H1 (cell line): ENCODE measurements around the gene RNF151. TPM values are rescaled to one million over a fixed set of nuclear protein-coding genes. Genes with fewer than 3 reads are reported as not detected.

Experiments used
- CBX5 ChIP-seq: fragments of 300-800, 300-1000 bp; sonication (generic); IDR thresholded peaks from 2 replicates; pipeline ENCODE4 v1.7.1; 2016; ENCODE audit warnings: antibody characterized with exemption, low read length, low read depth
- CTBP2 ChIP-seq: IDR thresholded peaks from 2 replicates; pipeline ENCODE4 v1.7.0; 2011; ENCODE audit warnings: borderline replicate concordance, mild to moderate bottlenecking, moderate library complexity, mixed read lengths, low read length; ENCODE audit not compliant: insufficient read depth, insufficient read length
- PHF8 ChIP-seq: fragments of 200-600 bp; sonication (generic); conservative IDR thresholded peaks from 2 replicates; pipeline ENCODE4 v1.7.1; 2012; ENCODE audit warnings: low read depth, mild to moderate bottlenecking, inconsistent platforms, low read length, moderate library complexity
- SP1 ChIP-seq: IDR thresholded peaks from 2 replicates; pipeline ENCODE4 v1.6.1; 2011; ENCODE audit warnings: low read depth, low read length
- SRF ChIP-seq: IDR thresholded peaks from 2 replicates; pipeline ENCODE4 v1.6.1; 2011; ENCODE audit warnings: mild to moderate bottlenecking, low read depth, low read length, moderate library complexity
- polyA plus RNA-seq, 7 experiments: library from polyadenylated mRNA; depleted of rRNA in 3 of 7; stranded (reverse) in 5 of 7; unstranded in 2 of 7; fragments of >200 nt in 5 of 7; fragments of 200-250 nt in 2 of 7; gene quantifications; 1 replicate in 5 of 7; 2 replicates in 1 of 7; 4 replicates in 1 of 7; pipeline versions ENCODE4 v1.2.1 to v1.2.3, GENCODE V29; 2011 to 2013; ENCODE audit warnings: missing spikeins in 2 of 7, mixed read lengths in 2 of 7
- total RNA-seq: library from RNA; stranded (reverse); fragmentation: NEBNext Ultra II Directional; extraction: Animal tissue kit (Norgen Biotek cat#: 25700); gene quantifications from 2 replicates; pipeline ENCODE4 v1.2.1, GENCODE V29; 2021
- TF ChIP-seq, protein P1 (sequence below): IDR thresholded peaks from 2 replicates; pipeline ENCODE4 v1.6.1; 2012; ENCODE audit warnings: inconsistent platforms
- TF ChIP-seq, protein P2 (sequence below): IDR thresholded peaks from 2 replicates; pipeline ENCODE4 v1.6.1; 2011; ENCODE audit warnings: low read depth, mild to moderate bottlenecking, low read length; ENCODE audit not compliant: insufficient read depth

The RNF151 gene
- total and polyA plus RNA-seq, 2 of the 8 experiments (the other 6 are each of a cell fraction or from before 2014, with no cell fraction given), result not detected

DNA sequence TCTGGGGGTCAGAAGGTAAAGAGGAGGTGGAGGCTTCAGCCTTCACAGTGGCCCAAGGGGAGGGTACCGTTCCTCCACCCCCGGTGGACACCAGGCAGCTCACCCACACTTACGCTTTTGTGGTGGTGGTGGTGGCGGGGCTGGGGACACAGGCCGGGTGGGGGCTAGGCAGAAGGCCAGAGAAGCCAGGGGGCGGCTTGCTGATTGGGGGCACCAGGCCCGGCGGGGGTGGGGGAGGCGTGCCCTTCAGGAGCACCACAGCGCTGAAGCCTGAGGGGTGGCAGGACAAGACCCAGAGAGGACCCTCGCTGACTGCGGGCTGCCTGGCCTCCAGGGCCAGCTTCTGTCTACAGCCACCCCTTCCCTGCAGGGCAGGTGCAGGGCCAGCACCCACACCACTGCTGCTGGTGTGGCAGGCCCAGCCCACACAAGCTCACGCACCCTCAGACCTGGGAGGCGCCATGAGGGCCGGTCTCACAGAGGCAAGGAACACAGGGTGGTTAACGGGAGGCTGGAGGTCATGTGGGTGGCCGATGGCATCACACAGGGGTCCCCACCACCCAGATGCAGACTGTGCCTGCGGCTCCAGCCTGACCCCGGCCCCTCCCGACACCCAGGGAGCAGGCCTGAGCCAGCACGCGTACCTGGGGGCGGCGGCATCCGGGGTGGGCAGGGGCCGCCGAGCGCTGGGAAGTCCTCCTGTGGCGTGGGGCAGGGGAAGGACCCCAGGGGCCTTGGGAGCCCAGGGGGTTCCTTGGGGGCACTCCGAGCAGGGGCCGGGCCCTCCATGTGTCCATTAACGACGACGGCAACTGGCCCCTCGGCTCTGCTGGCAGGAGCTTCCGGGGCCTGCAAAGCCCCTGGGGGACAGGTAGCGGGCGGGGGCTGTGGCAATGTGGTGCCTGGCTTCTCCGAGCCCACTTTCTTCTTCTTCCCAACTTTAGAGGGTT is 32.5 kb downstream of the RNF151 start (continued):
- TF ChIP-seq SRF, result no peak
- TF ChIP-seq CBX5, result no peak
- no peak for TF ChIP-seq PHF8
- TF ChIP-seq SP1, result no peak
- no peak for TF ChIP-seq CTBP2
- TF ChIP-seq, protein P1, sequence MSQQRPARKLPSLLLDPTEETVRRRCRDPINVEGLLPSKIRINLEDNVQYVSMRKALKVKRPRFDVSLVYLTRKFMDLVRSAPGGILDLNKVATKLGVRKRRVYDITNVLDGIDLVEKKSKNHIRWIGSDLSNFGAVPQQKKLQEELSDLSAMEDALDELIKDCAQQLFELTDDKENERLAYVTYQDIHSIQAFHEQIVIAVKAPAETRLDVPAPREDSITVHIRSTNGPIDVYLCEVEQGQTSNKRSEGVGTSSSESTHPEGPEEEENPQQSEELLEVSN, result no peak
- TF ChIP-seq, protein P2, sequence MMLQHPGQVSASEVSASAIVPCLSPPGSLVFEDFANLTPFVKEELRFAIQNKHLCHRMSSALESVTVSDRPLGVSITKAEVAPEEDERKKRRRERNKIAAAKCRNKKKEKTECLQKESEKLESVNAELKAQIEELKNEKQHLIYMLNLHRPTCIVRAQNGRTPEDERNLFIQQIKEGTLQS, result no peak
